ENCODE measurements around the gene DGKG.

The DGKG gene

GRCh38 chr3:186275436-186275835 lies 86.6 kb downstream of the DGKG start:
- no peak for DNase-seq (ENCODE audit: low spot score)

DNA sequence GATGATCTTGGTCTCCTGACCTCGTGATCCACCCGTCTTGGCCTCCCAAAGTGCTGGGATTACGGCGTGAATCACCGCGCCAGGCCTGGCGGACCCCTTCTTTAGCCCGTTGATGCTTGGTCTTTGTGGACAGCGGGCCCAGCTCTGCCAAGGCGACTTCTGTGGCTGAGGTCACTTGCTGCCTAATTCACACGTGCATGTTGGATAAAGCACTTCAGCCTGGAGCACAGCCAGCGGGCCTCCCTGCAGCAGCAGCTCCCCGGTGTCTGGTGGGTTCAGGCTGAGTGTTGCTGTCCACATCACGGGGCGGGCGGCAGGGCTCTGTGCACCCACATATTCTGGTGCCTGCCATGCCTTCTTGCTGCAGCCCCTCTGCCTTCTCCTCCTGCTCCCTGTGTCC lies 88.4 kb downstream of the DGKG start:
- no peak for DNase-seq (ENCODE audit: low spot score)

DNA sequence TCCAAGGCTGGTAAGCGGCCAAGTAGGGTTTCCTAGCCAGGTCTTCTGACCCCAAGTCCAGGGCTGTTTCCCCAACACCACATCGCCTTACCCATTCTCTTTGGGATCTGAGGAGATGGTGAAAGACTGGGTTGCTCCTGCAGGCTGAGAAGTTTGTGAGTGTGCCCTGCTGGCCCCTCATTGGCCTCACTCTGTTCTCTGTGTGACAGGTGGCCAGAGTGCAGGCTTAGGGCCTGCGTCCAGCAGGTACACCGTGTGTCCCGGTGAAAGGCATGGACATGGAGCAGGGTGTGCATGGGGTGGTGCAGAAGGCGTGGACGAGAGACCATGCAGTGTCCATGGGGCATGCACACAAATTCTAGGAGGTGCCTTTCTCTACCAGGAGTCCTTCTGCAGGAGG lies 91.3 kb downstream of the DGKG start:
- no peak for DNase-seq (ENCODE audit: low spot score)

GRCh38 chr3:186268616-186269448 lies 93.2 kb downstream of the DGKG start:
- DNase-seq (ENCODE audit: low spot score), result no peak

DNA sequence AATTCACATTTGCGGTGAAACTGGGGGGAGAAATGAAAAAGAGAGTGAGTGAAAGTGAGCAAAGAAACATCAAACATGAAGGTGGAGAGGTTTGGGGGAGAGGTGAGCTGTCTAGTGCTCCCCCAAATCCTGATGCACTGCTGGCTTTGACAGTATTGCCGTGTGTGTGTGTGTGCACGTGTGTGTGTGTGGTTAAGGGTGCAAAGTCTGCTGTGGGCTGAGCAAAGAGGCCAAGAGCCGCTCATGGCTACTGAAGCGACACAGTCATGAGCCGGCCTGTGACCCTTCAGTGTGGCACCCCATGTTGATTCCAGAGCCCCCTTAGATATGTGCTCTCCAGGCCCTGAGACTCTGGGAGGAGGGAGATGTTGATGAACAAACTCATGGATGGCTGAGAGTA lies 94.3 kb downstream of the DGKG start:
- DNase-seq (ENCODE audit: low spot score), result no peak

DNA sequence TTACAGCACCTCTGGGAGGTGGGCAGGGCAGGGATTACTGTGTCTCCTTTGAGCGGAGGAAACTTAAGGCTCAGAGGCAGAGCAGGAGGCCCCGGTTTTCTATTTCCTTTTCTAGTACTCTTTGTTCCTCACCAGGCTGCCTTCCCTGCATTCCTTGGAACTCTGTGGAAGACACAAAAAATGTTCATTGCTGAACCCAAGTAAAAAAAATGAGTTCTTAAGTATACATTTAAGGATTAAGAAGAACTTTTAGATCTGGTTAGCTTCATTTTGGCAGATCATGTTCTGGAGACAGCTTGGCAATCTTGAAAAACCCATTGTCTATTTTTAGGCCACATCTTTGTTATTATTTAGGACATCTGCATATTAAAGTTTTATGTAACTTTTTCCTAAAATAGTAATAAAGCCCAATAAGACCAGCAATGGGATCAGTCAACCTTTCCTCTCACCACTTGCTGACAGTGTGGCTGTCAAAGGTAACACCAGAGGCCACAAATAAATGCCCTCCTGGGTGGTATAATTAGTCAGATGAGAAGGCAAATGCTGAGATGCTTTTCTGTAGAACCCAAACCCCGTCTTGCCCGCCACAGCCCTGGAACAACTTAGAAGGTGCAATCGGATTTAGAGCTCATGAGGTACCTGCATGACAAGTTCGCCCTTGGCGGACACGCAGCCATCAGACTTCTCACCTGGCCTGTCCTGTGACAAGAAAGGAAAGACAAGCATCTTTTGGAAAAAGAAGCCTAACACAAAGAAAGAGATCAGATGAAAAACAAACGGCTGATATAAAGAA lies 97.2 kb downstream of the DGKG start:
- DNase-seq (ENCODE audit: low spot score), result no peak

GRCh38 chr3:186261638-186262037 lies 100.4 kb downstream of the DGKG start:
- DNase-seq (ENCODE audit: low spot score), result no peak

DNA sequence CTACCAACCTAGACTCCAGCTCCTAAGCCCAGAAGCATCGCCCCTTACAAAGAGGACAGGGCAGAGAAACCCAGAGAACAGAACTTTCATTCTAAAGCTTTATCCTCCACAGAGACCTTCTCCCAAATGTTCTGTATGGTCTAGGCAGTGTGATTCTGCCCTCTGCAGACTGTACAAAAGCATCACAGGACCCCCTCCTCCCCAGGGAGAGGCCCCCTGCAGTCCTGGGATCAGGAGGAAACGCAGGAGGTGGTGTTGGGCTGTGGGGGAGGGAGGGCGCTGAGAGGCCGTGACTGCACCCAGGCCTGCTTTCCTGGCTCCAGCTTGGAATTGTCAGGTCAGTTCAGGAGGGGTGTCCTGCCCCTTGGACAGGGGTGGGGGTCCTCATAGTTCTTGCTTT lies 101.3 kb downstream of the DGKG start:
- DNase-seq (ENCODE audit: low spot score), result no peak

- peak; percentile 68 for DNase-seq (ENCODE audit: low spot score)
Measured at GRCh38 chr3:186259612-186260383, 102.2 kb downstream of the DGKG start.

- no peak for DNase-seq (ENCODE audit: low spot score)
Measured at GRCh38 chr3:186258968-186259367, 103.1 kb downstream of the DGKG start.

DNA sequence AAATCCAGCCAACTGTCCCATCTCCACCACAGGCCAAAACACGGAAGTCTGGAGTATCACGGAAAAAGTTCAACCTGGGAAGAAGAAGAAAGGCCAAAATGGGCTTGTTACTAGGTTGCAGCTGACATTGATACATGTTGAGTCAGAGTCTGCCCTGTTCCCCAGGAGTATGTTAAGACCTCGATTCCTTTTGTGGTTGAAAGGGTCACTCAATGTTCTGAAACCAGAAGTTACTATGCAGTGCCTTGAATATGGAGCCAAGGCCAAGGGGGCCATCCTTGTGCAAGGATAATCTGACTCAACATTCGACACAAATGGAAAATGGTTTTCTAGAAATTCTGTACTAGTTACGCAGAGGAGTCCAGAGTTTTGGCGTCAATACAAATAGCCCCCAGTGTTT lies 104.2 kb downstream of the DGKG start:
- no peak for DNase-seq (ENCODE audit: low spot score)

- DNase-seq (ENCODE audit: low spot score), result no peak
Measured at GRCh38 chr3:186255703-186256331, 106.2 kb downstream of the DGKG start.

GRCh38 chr3:186254676-186255650 lies 107.1 kb downstream of the DGKG start:
- no peak for DNase-seq (ENCODE audit: low spot score)

- DNase-seq (ENCODE audit: low spot score), result no peak
Measured at GRCh38 chr3:186251948-186252619, 110.0 kb downstream of the DGKG start.

DNA sequence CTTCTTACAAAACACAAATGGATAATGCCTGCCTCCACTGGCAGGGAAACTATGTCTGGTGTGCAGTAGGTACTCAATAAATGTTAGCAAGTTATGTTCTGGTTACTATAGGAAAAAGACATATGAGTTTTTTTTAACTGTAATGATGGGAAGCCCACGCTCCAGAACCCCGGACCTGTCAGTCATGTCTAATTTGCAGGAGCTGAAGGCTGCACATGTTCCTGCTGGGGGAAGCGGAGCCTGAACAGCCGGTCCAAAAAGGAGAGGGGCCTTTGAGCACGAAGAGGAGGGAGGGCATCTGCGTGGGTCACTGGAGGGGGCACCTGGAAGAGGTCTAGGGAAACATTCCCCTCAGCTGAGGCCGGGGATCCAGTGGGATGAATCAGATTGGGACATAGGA lies 113.2 kb downstream of the DGKG start:
- no peak for DNase-seq (ENCODE audit: low spot score)

DNA sequence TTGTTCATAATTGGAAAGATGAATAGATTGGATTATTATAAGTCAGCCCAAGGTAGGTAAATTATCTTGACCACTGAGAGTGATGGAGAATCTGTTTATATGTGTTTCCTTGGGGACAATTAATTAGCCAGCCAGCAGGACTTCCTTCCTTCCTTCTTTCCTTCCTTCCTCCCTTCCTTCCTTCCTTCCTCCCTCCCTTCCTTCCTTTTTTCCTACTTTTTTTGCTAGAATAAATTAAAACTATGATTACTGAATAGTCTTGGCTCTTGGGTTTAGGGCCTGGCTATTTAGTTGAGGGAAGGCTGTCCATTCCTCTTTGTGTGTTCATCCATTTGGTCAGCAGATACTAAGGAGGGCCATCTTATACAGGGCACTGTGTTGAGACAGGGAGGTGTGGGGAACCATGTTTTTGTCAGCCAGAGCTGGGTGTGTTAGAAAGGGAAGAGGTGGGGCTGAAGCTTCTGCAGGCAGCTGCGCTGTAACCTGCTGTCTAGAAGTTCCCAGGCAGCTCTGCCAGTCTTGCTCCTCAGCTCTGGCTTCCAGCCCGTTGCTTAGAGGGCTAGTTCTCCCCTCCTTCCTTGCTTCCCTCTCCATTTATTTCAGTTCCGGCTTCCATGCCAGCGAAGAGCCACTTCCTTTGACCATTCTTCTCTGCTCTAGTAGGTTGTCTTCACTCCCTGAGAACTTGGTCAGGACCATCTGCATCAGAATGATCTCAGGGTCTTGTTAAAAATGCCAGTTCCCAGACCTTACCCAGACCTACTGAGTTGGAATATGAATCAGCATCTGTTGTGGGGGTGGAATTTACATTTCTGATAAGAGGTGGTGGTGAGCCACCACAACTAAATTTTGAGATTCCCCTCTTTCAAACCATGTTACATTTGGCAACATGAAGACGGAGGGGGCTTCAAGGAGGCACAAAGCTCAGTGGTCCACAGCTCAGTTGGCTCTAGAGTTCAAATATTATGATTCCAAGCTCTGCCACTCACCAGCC lies 113.9 kb downstream of the DGKG start:
- DNase-seq (ENCODE audit: low spot score), result no peak

GRCh38 chr3:186246941-186247340 lies 115.1 kb downstream of the DGKG start:
- DNase-seq (ENCODE audit: low spot score), result no peak

- DNase-seq (ENCODE audit: low spot score), result no peak
Measured at GRCh38 chr3:186244016-186244415, 118.0 kb downstream of the DGKG start.
